GM19328 (cell line): ENCODE data around the gene MFAP3L.

Source experiments
- ATAC-seq: cut with Tn5 transposase; IDR thresholded peaks from one replicate; pipeline ENCODE4 v1.9.1; 2021; ENCODE audit warnings: mild to moderate bottlenecking, moderate library complexity; ENCODE audit not compliant: unreplicated experiment

The MFAP3L gene

GRCh38 chr4:169996379-169997240 lies 29.6 kb downstream of the MFAP3L start:
- no peak for ATAC-seq

- ATAC-seq, result no peak
Observed at GRCh38 chr4:169993531-169993930, 32.7 kb downstream of the MFAP3L start.

GRCh38 chr4:169988252-169988651 lies 37.9 kb downstream of the MFAP3L start:
- ATAC-seq, result no peak

GRCh38 chr4:169987327-169988228 lies 38.6 kb downstream of the MFAP3L start:
- no peak for ATAC-seq

- no peak for ATAC-seq
Observed at GRCh38 chr4:169986369-169986768, 39.8 kb downstream of the MFAP3L start.

GRCh38 chr4:169985881-169986280 lies 40.3 kb downstream of the MFAP3L start:
- no peak for ATAC-seq

GRCh38 chr4:169984745-169985144 lies 41.5 kb downstream of the MFAP3L start:
- ATAC-seq, result no peak

GRCh38 chr4:169984173-169984572 lies 42.0 kb downstream of the MFAP3L start:
- no peak for ATAC-seq

- no peak for ATAC-seq
Observed at GRCh38 chr4:169976951-169977350, 49.2 kb downstream of the MFAP3L start.

- ATAC-seq, result no peak
Observed at GRCh38 chr4:169975838-169976796, 50.1 kb downstream of the MFAP3L start.

- no peak for ATAC-seq
Observed at GRCh38 chr4:169975131-169975837, 50.9 kb downstream of the MFAP3L start.

GRCh38 chr4:169971456-169972015 lies 54.7 kb downstream of the MFAP3L start:
- ATAC-seq, result no peak

GRCh38 chr4:169968999-169969398 lies 57.2 kb downstream of the MFAP3L start:
- no peak for ATAC-seq

- no peak for ATAC-seq
Observed at GRCh38 chr4:169963998-169964397, 62.2 kb downstream of the MFAP3L start.

- ATAC-seq, result no peak
Observed at GRCh38 chr4:169959254-169959653, 66.9 kb downstream of the MFAP3L start.

- ATAC-seq, result no peak
Observed at GRCh38 chr4:169958629-169959028, 67.6 kb downstream of the MFAP3L start.

- no peak for ATAC-seq
Observed at GRCh38 chr4:169957785-169958184, 68.4 kb downstream of the MFAP3L start.

GRCh38 chr4:169956091-169956843 lies 69.9 kb downstream of the MFAP3L start:
- ATAC-seq, result no peak

- no peak for ATAC-seq
Observed at GRCh38 chr4:169955521-169955920, 70.7 kb downstream of the MFAP3L start.
